Chondrocyte (in vitro differentiated cells): ENCODE data around the gene PIM3. TPM values are rescaled to one million over a fixed set of nuclear protein-coding genes. Genes with fewer than 3 reads are reported as not detected.

Experiments used
- DNase-seq: peaks from one replicate; pipeline ENCODE4 v3.0.0; 2021; ENCODE audit warnings: mixed read lengths, low spot score
- H3K27ac Mint-ChIP-seq: one replicate; pipeline ENCODE4 v1.8.0; 2021; ENCODE audit warnings: mild to moderate bottlenecking, moderate library complexity, mixed read lengths; ENCODE audit not compliant: unreplicated experiment
- H3K27me3 Mint-ChIP-seq: 2 replicates; pipeline ENCODE4 v1.8.0; 2021; ENCODE audit warnings: low read depth, mixed read lengths
- H3K36me3 Mint-ChIP-seq: 2 replicates; pipeline ENCODE4 v1.8.0; 2021; ENCODE audit warnings: low read depth, mixed read lengths
- H3K4me1 Mint-ChIP-seq: 2 replicates; pipeline ENCODE4 v1.8.0; 2021; ENCODE audit warnings: low read depth, mild to moderate bottlenecking, mixed read lengths
- H3K4me3 Mint-ChIP-seq: one replicate; pipeline ENCODE4 v1.8.0; 2021; ENCODE audit warnings: mild to moderate bottlenecking, moderate library complexity, mixed read lengths; ENCODE audit not compliant: unreplicated experiment
- H3K9me3 Mint-ChIP-seq: 2 replicates; pipeline ENCODE4 v1.8.0; 2021; ENCODE audit warnings: low read depth, mixed read lengths
- CTCF ChIP-seq: fragments of 200-600 bp; sonication (generic); IDR thresholded peaks from 2 replicates; pipeline ENCODE4 v1.5.0; 2021; ENCODE audit warnings: antibody characterized with exemption, mild to moderate bottlenecking, moderate library complexity
- total RNA-seq: library from RNA; stranded (reverse); gene quantifications from 3 replicates; pipeline ENCODE4 v1.2.1, GENCODE V29; 2021

The PIM3 gene
- total RNA-seq, 1 donor from 2014 or later, result 18.2 TPM

GRCh38 chr22:49920859-49921258, 39.7 kb upstream of the PIM3 start:
- no peak overlapping the region for H3K27ac Mint-ChIP-seq
- no peaks in the 10 kb centered on the region for H3K9me3 Mint-ChIP-seq
- no peak for DNase-seq
- H3K36me3 Mint-ChIP-seq, result peaks cover 6% of the 10 kb centered on the region
- no peak for TF ChIP-seq CTCF
- H3K4me1 Mint-ChIP-seq, result peaks cover 19% of the 10 kb centered on the region
- H3K27me3 Mint-ChIP-seq, result no peaks in the 10 kb centered on the region
- H3K4me3 Mint-ChIP-seq, result no peak overlapping the region

- no peak for TF ChIP-seq CTCF
- H3K36me3 Mint-ChIP-seq, result peaks cover 6% of the 10 kb centered on the region
- H3K9me3 Mint-ChIP-seq, result no peaks in the 10 kb centered on the region
- H3K4me3 Mint-ChIP-seq, result no peak overlapping the region
- H3K27ac Mint-ChIP-seq, result no peak overlapping the region
- no peaks in the 10 kb centered on the region for H3K27me3 Mint-ChIP-seq
- peaks cover 19% of the 10 kb centered on the region for H3K4me1 Mint-ChIP-seq
- DNase-seq, result peak; percentile 91
Measured at GRCh38 chr22:49921508-49922278, 38.9 kb upstream of the PIM3 start.

GRCh38 chr22:49922484-49922883, 38.1 kb upstream of the PIM3 start:
- Mint-ChIP-seq H3K36me3 (peaks cover 7% of the 10 kb centered on the region), H3K9me3 (no peaks in the 10 kb centered on the region), H3K27me3 (no peaks in the 10 kb centered on the region), H3K27ac (no peak overlapping the region), H3K4me1 (peaks cover 12% of the 10 kb centered on the region), H3K4me3 (no peak overlapping the region)
- no peak for TF ChIP-seq CTCF
- DNase-seq, result no peak

- Mint-ChIP-seq H3K9me3 (no peaks in the 10 kb centered on the region), H3K4me1 (peaks cover 10% of the 10 kb centered on the region), H3K4me3 (no peak overlapping the region), H3K36me3 (peaks cover 7% of the 10 kb centered on the region), H3K27ac (no peak overlapping the region), H3K27me3 (no peaks in the 10 kb centered on the region)
- no peak for TF ChIP-seq CTCF
- DNase-seq, result no peak
Measured at GRCh38 chr22:49922926-49923325, 37.6 kb upstream of the PIM3 start.

DNA sequence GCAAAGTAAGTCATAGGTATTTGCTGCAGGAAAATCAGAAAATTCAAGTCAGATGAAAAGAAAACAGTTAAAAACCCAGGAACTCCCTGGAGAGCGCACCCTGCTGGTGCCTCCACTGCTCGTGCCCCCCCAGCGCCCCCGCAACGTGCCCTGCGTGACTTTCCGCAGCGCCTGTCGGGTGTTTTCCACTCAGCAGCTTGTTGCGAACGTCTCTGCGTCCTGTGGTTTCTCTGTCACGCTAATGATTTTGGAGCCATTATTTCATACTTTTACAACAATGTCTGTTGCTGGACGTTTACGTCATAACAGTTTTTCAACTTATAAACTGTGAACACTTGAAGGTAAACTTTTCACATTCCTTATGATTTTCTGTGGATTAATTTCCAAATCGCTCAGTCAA, 37.1 kb upstream of the PIM3 start:
- Mint-ChIP-seq H3K4me3 (no peak overlapping the region), H3K9me3 (no peaks in the 10 kb centered on the region), H3K36me3 (peaks cover 7% of the 10 kb centered on the region), H3K4me1 (peaks cover 10% of the 10 kb centered on the region), H3K27me3 (no peaks in the 10 kb centered on the region), H3K27ac (no peak overlapping the region)
- DNase-seq, result no peak
- peak; percentile 42 for TF ChIP-seq CTCF
